ENCODE data around the gene GRID1.

DNA sequence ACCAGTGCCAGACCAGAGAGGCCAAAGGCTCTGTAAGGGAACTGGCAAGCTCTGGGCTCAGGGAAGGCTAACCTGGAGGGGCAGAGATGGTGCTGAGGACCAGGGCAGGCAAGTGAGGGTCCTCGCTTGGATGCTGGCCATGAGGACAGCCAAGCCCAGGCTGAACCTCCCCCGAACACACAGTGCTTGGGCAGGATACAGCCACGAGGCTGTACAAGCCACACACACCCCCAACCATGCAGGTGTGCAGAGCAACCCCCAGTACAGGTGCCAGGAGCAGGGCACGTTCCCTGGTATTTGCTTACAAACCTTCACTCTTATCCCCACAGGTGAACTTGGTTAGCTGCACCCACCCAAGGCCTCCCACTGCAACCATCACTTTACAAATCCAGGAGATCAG lies 185.7 kb downstream of the GRID1 start:
- TF ChIP-seq, protein P1, sequence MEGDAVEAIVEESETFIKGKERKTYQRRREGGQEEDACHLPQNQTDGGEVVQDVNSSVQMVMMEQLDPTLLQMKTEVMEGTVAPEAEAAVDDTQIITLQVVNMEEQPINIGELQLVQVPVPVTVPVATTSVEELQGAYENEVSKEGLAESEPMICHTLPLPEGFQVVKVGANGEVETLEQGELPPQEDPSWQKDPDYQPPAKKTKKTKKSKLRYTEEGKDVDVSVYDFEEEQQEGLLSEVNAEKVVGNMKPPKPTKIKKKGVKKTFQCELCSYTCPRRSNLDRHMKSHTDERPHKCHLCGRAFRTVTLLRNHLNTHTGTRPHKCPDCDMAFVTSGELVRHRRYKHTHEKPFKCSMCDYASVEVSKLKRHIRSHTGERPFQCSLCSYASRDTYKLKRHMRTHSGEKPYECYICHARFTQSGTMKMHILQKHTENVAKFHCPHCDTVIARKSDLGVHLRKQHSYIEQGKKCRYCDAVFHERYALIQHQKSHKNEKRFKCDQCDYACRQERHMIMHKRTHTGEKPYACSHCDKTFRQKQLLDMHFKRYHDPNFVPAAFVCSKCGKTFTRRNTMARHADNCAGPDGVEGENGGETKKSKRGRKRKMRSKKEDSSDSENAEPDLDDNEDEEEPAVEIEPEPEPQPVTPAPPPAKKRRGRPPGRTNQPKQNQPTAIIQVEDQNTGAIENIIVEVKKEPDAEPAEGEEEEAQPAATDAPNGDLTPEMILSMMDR (IDR thresholded peaks at IDR 0.05), result no peak
- no peak for TF ChIP-seq POLR2A (IDR thresholded peaks at IDR 0.05)
- no peak for TF ChIP-seq EP300 (IDR thresholded peaks at IDR 0.05)
- TF ChIP-seq POLR2AphosphoS5 (IDR thresholded peaks at IDR 0.05), result no peak
